WTC11 (cell line): ENCODE results near the gene FHIP1B. TPM values are rescaled to one million over a fixed set of nuclear protein-coding genes. Genes with fewer than 3 reads are reported as not detected.

ENCODE experiments used
- ATAC-seq: fragments of 200-7000 bp; cut with Tn5 transposase; 2 replicates; pipeline ENCODE4 v1.10.0; 2021; ENCODE audit warnings: mild to moderate bottlenecking, moderate library complexity
- CTCF ChIA-PET: fragments of 300-600 bp; sonication (Branson Sonifier 250); formaldehyde crosslinking; loops from one replicate; lab custom pipeline; 2021; ENCODE audit warnings: antibody characterized with exemption; lab: Charles Lee
- POLR2A ChIA-PET: fragments of 350-600 bp; sonication (Branson Sonifier 250); formaldehyde crosslinking; loops from one replicate; lab custom pipeline; 2021; ENCODE audit warnings: antibody characterized with exemption; lab: Charles Lee
- DNase-seq: peaks from one replicate; pipeline ENCODE4 v3.0.0; 2021; ENCODE audit warnings: low spot score
- H3K27ac Mint-ChIP-seq: 2 replicates; pipeline ENCODE4 v1.8.0; 2021; ENCODE audit warnings: mixed read lengths
- H3K27me3 Mint-ChIP-seq: 2 replicates; pipeline ENCODE4 v1.8.0; 2021; ENCODE audit warnings: low read depth, mild to moderate bottlenecking, moderate library complexity, mixed read lengths
- H3K36me3 Mint-ChIP-seq: 2 replicates; pipeline ENCODE4 v1.8.0; 2021; ENCODE audit warnings: mixed read lengths
- H3K4me1 Mint-ChIP-seq: 2 replicates; pipeline ENCODE4 v1.8.0; 2022; ENCODE audit warnings: mixed read lengths
- H3K4me3 Mint-ChIP-seq: 2 replicates; pipeline ENCODE4 v1.8.0; 2021; ENCODE audit warnings: mild to moderate bottlenecking, moderate library complexity, mixed read lengths
- H3K9me3 Mint-ChIP-seq: 2 replicates; pipeline ENCODE4 v1.8.0; 2021; ENCODE audit warnings: mixed read lengths
- ATF1 ChIP-seq: sonication (generic); formaldehyde crosslinking; IDR thresholded peaks from 2 replicates; pipeline ENCODE4 v1.8.1; 2023; ENCODE audit warnings: mild to moderate bottlenecking, moderate library complexity, missing genetic modification reagents
- ATF3 ChIP-seq: sonication (generic); formaldehyde crosslinking; conservative IDR thresholded peaks from 2 replicates; pipeline ENCODE4 v1.8.1; 2022; ENCODE audit warnings: mild to moderate bottlenecking, missing genetic modification reagents
- CBFB ChIP-seq: sonication (generic); formaldehyde crosslinking; IDR thresholded peaks from 2 replicates; pipeline ENCODE4 v1.8.1; 2022; ENCODE audit warnings: mild to moderate bottlenecking, low read depth, missing genetic modification reagents
- CTCF ChIP-seq: fragments of 200-600 bp; IDR thresholded peaks from 2 replicates; pipeline ENCODE4 v1.8.0; 2022; ENCODE audit warnings: antibody characterized with exemption
- E2F5 ChIP-seq: sonication (generic); formaldehyde crosslinking; IDR thresholded peaks from 2 replicates; pipeline ENCODE4 v1.8.1; 2022; ENCODE audit warnings: mild to moderate bottlenecking, moderate library complexity, missing genetic modification reagents
- ESRRA ChIP-seq: sonication (generic); formaldehyde crosslinking; IDR thresholded peaks from 2 replicates; pipeline ENCODE4 v1.8.1; 2022; ENCODE audit warnings: mild to moderate bottlenecking, missing genetic modification reagents, borderline replicate concordance
- FOXP1 ChIP-seq: sonication (generic); formaldehyde crosslinking; IDR thresholded peaks from 2 replicates; pipeline ENCODE4 v1.8.0; 2022; ENCODE audit warnings: missing genetic modification reagents, mild to moderate bottlenecking, moderate library complexity, borderline replicate concordance
- GRHL2 ChIP-seq: fragments of 250-450 bp; sonication (Bioruptor Pico); IDR thresholded peaks from 2 replicates; pipeline ENCODE4 v1.8.0; 2022; ENCODE audit warnings: mild to moderate bottlenecking, moderate library complexity; ENCODE audit not compliant: insufficient replicate concordance, severe bottlenecking
- KAT7 ChIP-seq: sonication (generic); formaldehyde crosslinking; IDR thresholded peaks from 2 replicates; pipeline ENCODE4 v1.8.1; 2023; ENCODE audit warnings: missing genetic modification reagents, mild to moderate bottlenecking, borderline replicate concordance
- MLX ChIP-seq: sonication (generic); formaldehyde crosslinking; IDR thresholded peaks from 2 replicates; pipeline ENCODE4 v1.8.1; 2023; ENCODE audit warnings: mild to moderate bottlenecking, missing genetic modification reagents, moderate library complexity
- NFE2L1 ChIP-seq: sonication (generic); formaldehyde crosslinking; IDR thresholded peaks from 2 replicates; pipeline ENCODE4 v1.8.1; 2023; ENCODE audit warnings: missing genetic modification reagents
- STAT6 ChIP-seq: sonication (generic); formaldehyde crosslinking; conservative IDR thresholded peaks from 2 replicates; pipeline ENCODE4 v1.8.1; 2023; ENCODE audit warnings: mild to moderate bottlenecking, low read depth, missing genetic modification reagents, moderate library complexity
- ZNF416 ChIP-seq: fragments of 250-450 bp; sonication (Bioruptor Pico); IDR thresholded peaks from 2 replicates; pipeline ENCODE4 v1.9.0; 2021; ENCODE audit warnings: mild to moderate bottlenecking, inconsistent platforms
- ZNF512 ChIP-seq: sonication (generic); formaldehyde crosslinking; IDR thresholded peaks from 2 replicates; pipeline ENCODE4 v1.8.1; 2022; ENCODE audit warnings: missing genetic modification reagents, borderline replicate concordance
- total RNA-seq: library from RNA; stranded (reverse); gene quantifications from 3 replicates; pipeline ENCODE4 v1.2.3, GENCODE V29; 2021

The FHIP1B gene
- total RNA-seq, 1 experiment from 2014 or later, result 24.8 TPM

GRCh38 chr11:6258571-6259081, 24.2 kb upstream of the FHIP1B start:
- Mint-ChIP-seq H3K4me1 (no peaks in the 10 kb centered on the region), H3K27ac (no peak overlapping the region), H3K9me3 (no peaks in the 10 kb centered on the region), H3K27me3 (no peaks in the 10 kb centered on the region)
- peak; percentile 36 for DNase-seq
- POLR2A ChIA-PET, result interaction anchor here (3.0 kb wide), 1 partner anchor 61 kb away, joined by 9 read pairs; the partner anchor contains the start of gene CAVIN3
- no peak for TF ChIP-seq ESRRA (CRISPR knock-in tag)
- no peak for TF ChIP-seq CBFB
- TF ChIP-seq, all 79 proteins: peak for 0
- Mint-ChIP-seq H3K36me3 (no peaks in the 10 kb centered on the region), H3K4me3 (no peak overlapping the region; the same call in none of the 2 replicates)
- peak; percentile 40 for ATAC-seq
- CTCF ChIA-PET, result interaction anchor here (0.7 to 5.4 kb wide), 28 partner anchors 8 to 1622 kb away, joined by 3 to 85 read pairs (median 6); partner anchors contain the start of genes CNGA4 and FHIP1B

GRCh38 chr11:6258141-6258540, 23.7 kb upstream of the FHIP1B start:
- POLR2A ChIA-PET, result interaction anchor here (3.0 kb wide), 1 partner anchor 62 kb away, joined by 9 read pairs; the partner anchor contains the start of gene CAVIN3
- H3K36me3 Mint-ChIP-seq, result no peaks in the 10 kb centered on the region
- no peaks in the 10 kb centered on the region for H3K9me3 Mint-ChIP-seq
- peak; percentile 38 for ATAC-seq
- TF ChIP-seq KAT7 (CRISPR knock-in tag) (no peak), MLX (no peak), GRHL2 (CRISPR knock-in tag) (no peak), FOXP1 (CRISPR knock-in tag) (no peak), ZNF512 (no peak), ZNF416 (no peak), CTCF (no peak), NFE2L1 (CRISPR knock-in tag) (no peak), STAT6 (CRISPR knock-in tag) (no peak), E2F5 (no peak), ATF3 (CRISPR knock-in tag) (no peak), ATF1 (no peak)
- TF ChIP-seq, all 79 proteins: peak for 0
- no peak overlapping the region; the same call in none of the 2 replicates for H3K4me3 Mint-ChIP-seq
- DNase-seq, result no peak
- no peak overlapping the region for H3K27ac Mint-ChIP-seq
- CTCF ChIA-PET, result interaction anchor here (0.6 to 5.4 kb wide), 27 partner anchors 7 to 1621 kb away, joined by 3 to 85 read pairs (median 6); partner anchors contain the start of genes CNGA4 and FHIP1B
- no peaks in the 10 kb centered on the region for H3K4me1 Mint-ChIP-seq
- no peaks in the 10 kb centered on the region for H3K27me3 Mint-ChIP-seq
